Measurements from ENCODE around the gene CNNM2. TPM values are rescaled to one million over a fixed set of nuclear protein-coding genes. Genes with fewer than 3 reads are reported as not detected.

Gene CNNM2
- total RNA-seq, 6 experiments from 2014 or later = 7.7 to 9.1 (median 8.1) TPM

- Mint-ChIP-seq H3K36me3 (ENCODE audit: low read depth) (no peaks in the 10 kb centered on the region), H3K4me3 (no peak overlapping the region), H3K9me3 (no peaks in the 10 kb centered on the region), H3K27me3 (ENCODE audit: insufficient read depth) (peaks cover 1% of the 10 kb centered on the region), H3K4me1 (ENCODE audit: low read depth) (no peaks in the 10 kb centered on the region), H3K27ac (no peak overlapping the region)
- no peak for TF ChIP-seq CTCF (IDR thresholded peaks at IDR 0.05)
- DNase-seq = no peak
Measured at GRCh38 chr10:102900006-102900405, 18.1 kb upstream of the CNNM2 start.

GRCh38 chr10:102904346-102904745 is 13.7 kb upstream of the CNNM2 start:
- Mint-ChIP-seq H3K4me3 (no peak overlapping the region), H3K9me3 (no peaks in the 10 kb centered on the region), H3K4me1 (ENCODE audit: low read depth) (no peaks in the 10 kb centered on the region), H3K36me3 (ENCODE audit: low read depth) (no peaks in the 10 kb centered on the region), H3K27me3 (ENCODE audit: insufficient read depth) (peaks cover 1% of the 10 kb centered on the region; the same call in 1 of the 2 replicates), H3K27ac (no peak overlapping the region)
- DNase-seq = no peak
- no peak for TF ChIP-seq CTCF (IDR thresholded peaks at IDR 0.05)

- no peak for TF ChIP-seq CTCF (IDR thresholded peaks at IDR 0.05)
- no peak overlapping the region for H3K27ac Mint-ChIP-seq
- no peaks in the 10 kb centered on the region for H3K9me3 Mint-ChIP-seq
Measured at GRCh38 chr10:102906507-102906906, 11.6 kb upstream of the CNNM2 start.

DNA sequence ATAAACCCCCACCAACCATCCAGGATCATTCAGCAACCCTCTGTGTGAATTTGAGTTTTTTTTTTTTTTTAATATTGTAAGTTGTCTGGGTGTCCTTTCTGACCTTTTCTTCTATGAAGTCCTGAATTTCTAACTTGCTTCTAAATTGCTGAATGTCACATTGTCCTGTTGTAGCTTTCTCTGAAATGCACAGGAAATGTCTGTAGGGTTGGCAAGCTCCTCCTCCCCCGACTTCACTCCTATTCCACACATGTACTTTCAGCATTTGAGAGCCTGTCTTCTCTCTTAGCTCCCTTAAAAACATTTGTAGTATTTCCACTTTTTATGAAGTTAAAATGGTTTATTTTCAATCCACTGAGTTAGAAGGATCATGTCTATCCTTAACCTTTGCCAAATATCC is 3.3 kb upstream of the CNNM2 start:
- H3K9me3 Mint-ChIP-seq = no peaks in the 10 kb centered on the region
- TF ChIP-seq CTCF (IDR thresholded peaks at IDR 0.05) = no peak
- no peaks in the 10 kb centered on the region; the same call in none of the 2 replicates for H3K27me3 Mint-ChIP-seq (ENCODE audit: insufficient read depth)
- H3K27ac Mint-ChIP-seq = no peak overlapping the region
- DNase-seq = no peak
- H3K36me3 Mint-ChIP-seq (ENCODE audit: low read depth) = no peaks in the 10 kb centered on the region; the same call in 1 of the 2 replicates
- no peak overlapping the region for H3K4me3 Mint-ChIP-seq
- H3K4me1 Mint-ChIP-seq (ENCODE audit: low read depth) = peaks cover 14% of the 10 kb centered on the region

More at GRCh38 chr10:102906507-102906906, 11.6 kb upstream of the CNNM2 start:
- no peak overlapping the region for H3K4me3 Mint-ChIP-seq
- no peak for DNase-seq
- H3K27me3 Mint-ChIP-seq (ENCODE audit: insufficient read depth) = no peaks in the 10 kb centered on the region; the same call in 1 of the 2 replicates
- H3K4me1 Mint-ChIP-seq (ENCODE audit: low read depth) = no peaks in the 10 kb centered on the region
- H3K36me3 Mint-ChIP-seq (ENCODE audit: low read depth) = no peaks in the 10 kb centered on the region

DNA sequence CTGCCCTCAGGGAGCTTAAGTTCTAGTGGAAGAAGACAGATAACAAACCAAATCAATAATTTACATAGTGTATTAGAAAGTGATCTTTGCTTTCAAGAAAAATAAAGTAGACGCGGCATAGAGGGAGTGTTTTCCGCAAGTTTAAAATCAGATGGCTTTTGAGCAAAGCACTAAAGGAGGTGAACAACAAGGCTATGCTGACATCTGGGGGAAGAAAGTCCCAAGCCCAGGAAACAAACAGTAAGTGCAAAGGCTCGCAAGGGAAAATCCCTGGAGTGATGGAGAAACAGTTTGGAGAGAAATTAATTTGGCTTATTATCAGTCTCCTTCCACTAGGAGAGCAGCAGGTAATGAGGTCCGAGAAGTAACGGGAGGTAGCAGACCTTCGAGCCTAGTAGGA is 1.9 kb upstream of the CNNM2 start:
- no peak overlapping the region for H3K27ac Mint-ChIP-seq
- TF ChIP-seq CTCF (IDR thresholded peaks at IDR 0.05) = no peak
- H3K36me3 Mint-ChIP-seq (ENCODE audit: low read depth) = peaks cover 5% of the 10 kb centered on the region; the same call in 1 of the 2 replicates
- H3K27me3 Mint-ChIP-seq (ENCODE audit: insufficient read depth) = no peaks in the 10 kb centered on the region; the same call in none of the 2 replicates
- H3K4me3 Mint-ChIP-seq = peak overlapping the region; percentile 25
- H3K4me1 Mint-ChIP-seq (ENCODE audit: low read depth) = peaks cover 28% of the 10 kb centered on the region
- no peak for DNase-seq
- no peaks in the 10 kb centered on the region for H3K9me3 Mint-ChIP-seq
